Measurements from ENCODE around the gene TTC17. TPM values are rescaled to one million over a fixed set of nuclear protein-coding genes. Genes with fewer than 3 reads are reported as not detected.
"Not testable (repeated sequence)": the region's sequence is repeated elsewhere in the genome, so short reads cannot be mapped to it uniquely, and the experiment has no call there.

Gene TTC17
- total RNA-seq, 1 donor from 2014 or later: 79.9 TPM

- Histone ChIP-seq H3K27me3 (ENCODE audit: control insufficient read depth in 3 of 3, insufficient read depth in 3 of 3, low read length in 3 of 3) (no peaks in the 10 kb centered on the region), H3K9ac (ENCODE audit: low read depth in 1 of 3, low read length in 3 of 3) (no peak overlapping the region), H3K36me3 (ENCODE audit: control insufficient read depth in 3 of 3, insufficient read depth in 3 of 3, low read length in 3 of 3) (peaks cover 22 to 63% (median 54%) of the 10 kb centered on the region in 3 donors), H3K9me3 (ENCODE audit: control insufficient read depth in 3 of 3, low read length in 3 of 3) (no peaks in the 10 kb centered on the region), H3K4me1 (ENCODE audit: control insufficient read depth in 3 of 3, insufficient read depth in 3 of 3, low read length in 3 of 3) (no peaks in the 10 kb centered on the region), H3K4me3 (ENCODE audit: low read length in 3 of 3) (no peak overlapping the region), H3K27ac (ENCODE audit: low read depth, low read length) (no peak overlapping the region)
Measured at GRCh38 chr11:43440486-43440885, 81.8 kb downstream of the TTC17 start.

- H3K4me3 ChIP-seq (ENCODE audit: low read length in 3 of 3): no peak overlapping the region
- H3K27me3 ChIP-seq (ENCODE audit: control insufficient read depth in 3 of 3, insufficient read depth in 3 of 3, low read length in 3 of 3): no peaks in the 10 kb centered on the region
- H3K36me3 ChIP-seq (ENCODE audit: control insufficient read depth in 3 of 3, insufficient read depth in 3 of 3, low read length in 3 of 3): peaks cover 34 to 69% (median 67%) of the 10 kb centered on the region in 3 donors
- no peaks in the 10 kb centered on the region for H3K4me1 ChIP-seq (ENCODE audit: control insufficient read depth in 3 of 3, insufficient read depth in 3 of 3, low read length in 3 of 3)
- no peak overlapping the region for H3K9ac ChIP-seq (ENCODE audit: low read depth in 1 of 3, low read length in 3 of 3)
- no peaks in the 10 kb centered on the region for H3K9me3 ChIP-seq (ENCODE audit: control insufficient read depth in 3 of 3, low read length in 3 of 3)
- no peak overlapping the region for H3K27ac ChIP-seq (ENCODE audit: low read depth, low read length)
Measured at GRCh38 chr11:43443811-43444210, 85.1 kb downstream of the TTC17 start.

GRCh38 chr11:43447151-43447550, 88.4 kb downstream of the TTC17 start:
- no peaks in the 10 kb centered on the region for H3K4me1 ChIP-seq (ENCODE audit: control insufficient read depth in 3 of 3, insufficient read depth in 3 of 3, low read length in 3 of 3)
- peaks cover 41 to 87% (median 74%) of the 10 kb centered on the region in 3 donors for H3K36me3 ChIP-seq (ENCODE audit: control insufficient read depth in 3 of 3, insufficient read depth in 3 of 3, low read length in 3 of 3)
- no peak overlapping the region for H3K27ac ChIP-seq (ENCODE audit: low read depth, low read length)
- H3K4me3 ChIP-seq (ENCODE audit: low read length in 3 of 3): no peak overlapping the region
- no peaks in the 10 kb centered on the region for H3K27me3 ChIP-seq (ENCODE audit: control insufficient read depth in 3 of 3, insufficient read depth in 3 of 3, low read length in 3 of 3)
- no peaks in the 10 kb centered on the region for H3K9me3 ChIP-seq (ENCODE audit: control insufficient read depth in 3 of 3, low read length in 3 of 3)
- no peak overlapping the region for H3K9ac ChIP-seq (ENCODE audit: low read depth in 1 of 3, low read length in 3 of 3)

DNA sequence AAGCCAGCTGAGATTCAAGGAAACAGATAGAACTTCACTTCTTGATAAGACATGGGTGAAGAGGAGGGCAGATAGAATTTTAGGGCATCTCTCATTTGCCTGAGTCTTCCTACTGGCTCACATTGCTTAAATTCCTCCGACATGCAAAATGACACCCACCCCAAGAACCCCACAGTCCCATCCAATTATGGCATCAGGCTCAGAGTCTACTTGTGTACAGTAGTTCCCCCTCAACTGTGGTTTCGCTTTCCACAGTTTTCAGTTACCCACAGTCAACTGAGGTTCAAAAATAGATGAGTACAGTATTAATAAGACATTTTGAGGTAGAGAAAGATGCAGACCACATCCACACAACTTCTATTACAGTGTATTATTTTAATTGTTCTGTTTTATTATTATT, 99.8 kb downstream of the TTC17 start:
- Histone ChIP-seq H3K36me3 (ENCODE audit: control insufficient read depth in 3 of 3, insufficient read depth in 3 of 3, low read length in 3 of 3) (peaks cover 10 to 58% (median 52%) of the 10 kb centered on the region in 3 donors), H3K9me3 (ENCODE audit: control insufficient read depth in 3 of 3, low read length in 3 of 3) (no peaks in the 10 kb centered on the region), H3K27ac (ENCODE audit: low read depth, low read length) (no peak overlapping the region), H3K4me3 (ENCODE audit: low read length in 3 of 3) (no peak overlapping the region), H3K9ac (ENCODE audit: low read depth in 1 of 3, low read length in 3 of 3) (no peak overlapping the region), H3K4me1 (ENCODE audit: control insufficient read depth in 3 of 3, insufficient read depth in 3 of 3, low read length in 3 of 3) (no peaks in the 10 kb centered on the region), H3K27me3 (ENCODE audit: control insufficient read depth in 3 of 3, insufficient read depth in 3 of 3, low read length in 3 of 3) (no peaks in the 10 kb centered on the region)

DNA sequence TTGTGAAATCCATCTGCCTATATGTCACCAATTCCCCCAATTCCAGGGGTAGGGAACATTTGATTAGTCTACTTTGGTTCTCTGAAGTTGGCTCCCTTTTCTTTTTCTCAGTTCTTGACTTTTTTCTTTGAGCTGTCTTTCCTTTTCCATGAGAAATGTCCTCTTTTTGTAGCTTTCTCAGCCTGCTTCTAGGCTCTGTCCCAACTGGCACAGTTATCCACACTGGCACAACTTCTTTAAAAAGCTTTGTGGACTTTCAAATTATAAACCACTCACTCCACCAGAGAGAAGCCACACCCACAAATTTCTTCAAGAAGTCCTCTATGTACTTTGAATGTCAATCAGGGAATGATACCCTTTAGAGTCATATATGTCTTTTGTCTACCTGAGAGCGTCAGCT, 100.5 kb downstream of the TTC17 start:
- H3K4me1 ChIP-seq (ENCODE audit: control insufficient read depth in 3 of 3, insufficient read depth in 3 of 3, low read length in 3 of 3): no peaks in the 10 kb centered on the region
- no peak overlapping the region for H3K27ac ChIP-seq (ENCODE audit: low read depth, low read length)
- H3K27me3 ChIP-seq (ENCODE audit: control insufficient read depth in 3 of 3, insufficient read depth in 3 of 3, low read length in 3 of 3): no peaks in the 10 kb centered on the region
- H3K4me3 ChIP-seq (ENCODE audit: low read length in 3 of 3): no peak overlapping the region
- H3K9me3 ChIP-seq (ENCODE audit: control insufficient read depth in 3 of 3, low read length in 3 of 3): no peaks in the 10 kb centered on the region
- H3K9ac ChIP-seq (ENCODE audit: low read depth in 1 of 3, low read length in 3 of 3): no peak overlapping the region
- peaks cover 8 to 53% (median 49%) of the 10 kb centered on the region in 3 donors for H3K36me3 ChIP-seq (ENCODE audit: control insufficient read depth in 3 of 3, insufficient read depth in 3 of 3, low read length in 3 of 3)

GRCh38 chr11:43462359-43462758, 103.6 kb downstream of the TTC17 start:
- Histone ChIP-seq H3K4me1 (ENCODE audit: control insufficient read depth in 3 of 3, insufficient read depth in 3 of 3, low read length in 3 of 3) (no peaks in the 10 kb centered on the region), H3K36me3 (ENCODE audit: control insufficient read depth in 3 of 3, insufficient read depth in 3 of 3, low read length in 3 of 3) (peaks cover 8 to 59% (median 58%) of the 10 kb centered on the region in 3 donors), H3K9ac (ENCODE audit: low read depth in 1 of 3, low read length in 3 of 3) (no peak overlapping the region), H3K27ac (ENCODE audit: low read depth, low read length) (no peak overlapping the region), H3K9me3 (ENCODE audit: control insufficient read depth in 3 of 3, low read length in 3 of 3) (peaks cover 0 to 3% (median 0%) of the 10 kb centered on the region in 3 donors), H3K4me3 (ENCODE audit: low read length in 3 of 3) (no peak overlapping the region), H3K27me3 (ENCODE audit: control insufficient read depth in 3 of 3, insufficient read depth in 3 of 3, low read length in 3 of 3) (no peaks in the 10 kb centered on the region)

DNA sequence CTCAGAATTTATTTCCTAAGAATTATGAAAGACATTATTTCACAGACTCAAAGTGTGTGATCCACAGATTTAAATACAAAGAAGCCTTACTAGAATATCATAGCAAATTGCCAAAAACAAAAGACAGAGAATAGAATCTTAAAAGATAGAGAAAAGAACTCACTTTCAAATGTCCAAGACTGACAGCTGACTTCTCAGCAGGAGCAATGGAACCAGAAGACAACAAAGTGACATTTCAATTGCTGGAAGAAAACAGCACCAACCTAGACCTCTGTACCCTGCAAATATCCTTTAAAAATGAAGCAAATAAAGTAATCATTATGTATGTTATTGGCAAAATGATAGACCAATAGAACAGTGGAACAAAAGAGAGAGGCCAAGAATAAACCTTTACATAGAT, 109.2 kb downstream of the TTC17 start:
- Histone ChIP-seq H3K4me1 (ENCODE audit: control insufficient read depth in 3 of 3, insufficient read depth in 3 of 3, low read length in 3 of 3) (no peaks in the 10 kb centered on the region), H3K9me3 (ENCODE audit: control insufficient read depth in 3 of 3, low read length in 3 of 3) (peaks cover 0 to 3% (median 0%) of the 10 kb centered on the region in 3 donors), H3K4me3 (ENCODE audit: low read length in 3 of 3) (no peak overlapping the region), H3K9ac (ENCODE audit: low read depth in 1 of 3, low read length in 3 of 3) (no peak overlapping the region), H3K27me3 (ENCODE audit: control insufficient read depth in 3 of 3, insufficient read depth in 3 of 3, low read length in 3 of 3) (no peaks in the 10 kb centered on the region), H3K27ac (ENCODE audit: low read depth, low read length) (no peak overlapping the region), H3K36me3 (ENCODE audit: control insufficient read depth in 3 of 3, insufficient read depth in 3 of 3, low read length in 3 of 3) (peaks cover 2 to 35% (median 31%) of the 10 kb centered on the region in 3 donors)

DNA sequence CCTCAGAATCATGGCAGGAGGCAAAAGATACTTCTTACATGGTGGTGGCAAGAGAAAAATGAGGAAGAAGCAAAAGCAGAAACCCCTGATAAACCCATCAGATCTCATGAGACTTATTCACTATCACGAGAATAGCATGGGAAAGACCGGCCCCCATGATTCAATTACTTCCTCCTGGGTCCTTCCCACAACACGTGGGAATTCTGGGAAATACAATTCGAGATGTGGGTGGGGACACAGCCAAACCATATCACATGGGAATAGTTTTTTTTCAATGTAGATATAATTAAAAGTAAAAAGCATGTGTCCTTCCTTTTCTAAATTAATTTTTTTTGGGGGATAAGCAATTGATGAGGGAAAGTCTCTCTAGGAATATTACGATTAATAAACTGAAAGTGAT, 118.8 kb downstream of the TTC17 start:
- H3K9me3 ChIP-seq (ENCODE audit: control insufficient read depth in 3 of 3, low read length in 3 of 3); H3K27me3 ChIP-seq (ENCODE audit: control insufficient read depth in 3 of 3, insufficient read depth in 3 of 3, low read length in 3 of 3); H3K9ac ChIP-seq (ENCODE audit: low read depth in 1 of 3, low read length in 3 of 3); H3K4me3 ChIP-seq (ENCODE audit: low read length in 3 of 3); H3K27ac ChIP-seq (ENCODE audit: low read depth, low read length); H3K36me3 ChIP-seq (ENCODE audit: control insufficient read depth in 3 of 3, insufficient read depth in 3 of 3, low read length in 3 of 3); H3K4me1 ChIP-seq (ENCODE audit: control insufficient read depth in 3 of 3, insufficient read depth in 3 of 3, low read length in 3 of 3): not testable (repeated sequence)

DNA sequence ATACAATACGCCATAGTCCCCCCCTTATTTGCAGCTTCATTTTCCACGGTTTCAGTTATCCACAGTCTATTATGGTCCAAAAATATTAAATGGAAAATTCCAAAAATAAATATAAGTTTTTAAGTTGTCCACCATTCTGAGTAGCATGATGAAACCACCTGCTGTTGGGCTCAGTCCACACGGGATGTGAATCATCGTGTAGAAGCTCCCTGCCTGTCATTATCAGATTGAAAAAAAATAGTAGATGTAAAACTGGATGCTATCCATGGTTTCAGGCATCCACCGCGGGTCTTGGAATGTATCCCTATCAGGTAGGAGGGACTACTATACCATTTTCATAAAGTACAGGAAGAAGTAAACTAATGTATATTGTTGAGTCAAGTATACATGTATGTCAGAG, 127.4 kb downstream of the TTC17 start:
- H3K27ac ChIP-seq (ENCODE audit: low read depth, low read length): no peak overlapping the region
- no peaks in the 10 kb centered on the region for H3K27me3 ChIP-seq (ENCODE audit: control insufficient read depth in 3 of 3, insufficient read depth in 3 of 3, low read length in 3 of 3)

DNA sequence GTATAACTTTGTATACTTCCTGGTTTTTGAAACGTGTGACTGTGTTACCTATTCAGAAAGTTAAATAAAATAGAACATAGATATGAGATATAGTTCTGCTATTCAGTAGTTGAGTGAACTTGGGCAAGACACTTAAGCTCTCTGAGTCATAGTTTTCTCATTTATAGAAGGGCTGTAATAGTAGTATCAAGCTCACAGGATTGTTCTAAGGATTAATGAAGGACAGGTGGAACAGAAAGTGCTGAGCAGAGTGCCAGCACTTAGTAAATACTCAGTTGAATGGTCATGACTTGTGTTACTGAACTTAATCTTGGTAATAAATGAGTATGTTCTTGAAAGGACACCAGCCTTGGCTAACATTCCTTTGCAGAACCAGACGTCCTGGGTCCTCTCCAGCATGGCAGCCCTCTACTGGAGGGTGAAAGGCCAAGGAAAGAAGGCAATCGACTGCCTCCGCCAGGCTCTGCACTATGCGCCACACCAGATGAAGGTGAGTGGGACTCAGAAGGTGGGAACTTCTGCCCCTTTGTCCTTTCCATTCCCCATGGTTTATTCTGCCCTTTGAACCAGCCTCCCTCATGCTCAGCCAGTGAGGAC, 131.2 kb downstream of the TTC17 start:
- Histone ChIP-seq H3K4me1 (ENCODE audit: control insufficient read depth in 3 of 3, insufficient read depth in 3 of 3, low read length in 3 of 3) (peaks cover 0 to 7% (median 0%) of the 10 kb centered on the region in 3 donors), H3K4me3 (ENCODE audit: low read length in 3 of 3) (no peak overlapping the region), H3K27me3 (ENCODE audit: control insufficient read depth in 3 of 3, insufficient read depth in 3 of 3, low read length in 3 of 3) (no peaks in the 10 kb centered on the region), H3K9ac (ENCODE audit: low read depth in 1 of 3, low read length in 3 of 3) (no peak overlapping the region), H3K36me3 (ENCODE audit: control insufficient read depth in 3 of 3, insufficient read depth in 3 of 3, low read length in 3 of 3) (peaks cover 12 to 37% (median 37%) of the 10 kb centered on the region in 3 donors), H3K9me3 (ENCODE audit: control insufficient read depth in 3 of 3, low read length in 3 of 3) (no peaks in the 10 kb centered on the region), H3K27ac (ENCODE audit: low read depth, low read length) (no peak overlapping the region)

More for the DNA sequence above, 127.4 kb downstream of the TTC17 start:
- Histone ChIP-seq H3K9me3 (ENCODE audit: control insufficient read depth in 3 of 3, low read length in 3 of 3) (no peaks in the 10 kb centered on the region), H3K4me3 (ENCODE audit: low read length in 3 of 3) (no peak overlapping the region), H3K36me3 (ENCODE audit: control insufficient read depth in 3 of 3, insufficient read depth in 3 of 3, low read length in 3 of 3) (peaks cover 4 to 7% (median 6%) of the 10 kb centered on the region in 3 donors), H3K4me1 (ENCODE audit: control insufficient read depth in 3 of 3, insufficient read depth in 3 of 3, low read length in 3 of 3) (peaks cover 0 to 7% (median 0%) of the 10 kb centered on the region in 3 donors), H3K9ac (ENCODE audit: low read depth in 1 of 3, low read length in 3 of 3) (no peak overlapping the region)

All from skeletal muscle tissue (tissue), 4 donors.